Left ventricle myocardium superior (tissue), 1 donor: Measurements from ENCODE around the gene ARMC3. TPM values are rescaled to one million over a fixed set of nuclear protein-coding genes. Genes with fewer than 3 reads are reported as not detected.
"Not testable (repeated sequence)": the region's sequence is repeated elsewhere in the genome, so short reads cannot be mapped to it uniquely, and the experiment has no call there.

Experiments
- ATAC-seq: fragments of 200-7000 bp; cut with Tn5 transposase; one replicate; pipeline ENCODE4 v1.9.1; 2020; ENCODE audit warnings: mild to moderate bottlenecking, moderate library complexity
- DNase-seq: peaks from one replicate; pipeline ENCODE4 v3.0.0-alpha.2; 2020
- intact Hi-C: fragments of 100-400 bp; cut with micrococcal nuclease; formaldehyde crosslinking; loops from one replicate; pipeline ENCODE4 v1.11.0; 2022
- total RNA-seq: library from RNA; stranded (reverse); fragmentation: NEBNext Ultra II Directional; extraction: Animal tissue kit (Norgen Biotek cat#: 25700); gene quantifications from one replicate; pipeline ENCODE4 v1.2.1, GENCODE V29; 2021
- donor health status: DM: no; HTN: yes; CAD: no; lungs with severe emphysema.

Gene ARMC3
- total RNA-seq, 1 donor from 2014 or later: not detected

GRCh38 chr10:22925088-22925487 lies 2.8 kb upstream of the ARMC3 start:
- DNase-seq: no peak
- ATAC-seq: no peak
- intact Hi-C loops: no loop called here

- no peak for DNase-seq
- intact Hi-C loops: no loop called here
- ATAC-seq: no peak
Observed at GRCh38 chr10:22927166-22927565, 687 bp upstream of the ARMC3 start.

GRCh38 chr10:22929053-22929452 lies 1.2 kb downstream of the ARMC3 start:
- intact Hi-C loops, DNase-seq, ATAC-seq: not testable (repeated sequence)

GRCh38 chr10:22931948-22932347 lies 4.1 kb downstream of the ARMC3 start:
- ATAC-seq (no peak), DNase-seq (no peak)
- intact Hi-C loops: no loop called here

- intact Hi-C loops: no loop called here
- DNase-seq (no peak), ATAC-seq (peak; percentile 59)
Observed at GRCh38 chr10:22932626-22933370, 4.9 kb downstream of the ARMC3 start.

- ATAC-seq: no peak
- DNase-seq: no peak
- intact Hi-C loops: no loop called here
Observed at GRCh38 chr10:22934726-22935125, 6.9 kb downstream of the ARMC3 start.

- intact Hi-C loops: no loop called here
- DNase-seq (no peak), ATAC-seq (no peak)
Observed at GRCh38 chr10:22942437-22942836, 14.6 kb downstream of the ARMC3 start.

- intact Hi-C loops: no loop called here
- DNase-seq (no peak), ATAC-seq (no peak)
Observed at GRCh38 chr10:22945934-22946673, 18.3 kb downstream of the ARMC3 start.

- no peak for ATAC-seq
- intact Hi-C loops: no loop called here
- no peak for DNase-seq
Observed at GRCh38 chr10:22954970-22955369, 27.1 kb downstream of the ARMC3 start.

GRCh38 chr10:22958338-22958737 lies 30.5 kb downstream of the ARMC3 start:
- DNase-seq (no peak), ATAC-seq (no peak)
- intact Hi-C loops: no loop called here

GRCh38 chr10:22959292-22959691 lies 31.4 kb downstream of the ARMC3 start:
- DNase-seq (no peak), ATAC-seq (no peak)
- intact Hi-C loops: no loop called here

- no peak for DNase-seq
- no peak for ATAC-seq
- intact Hi-C loops: no loop called here
Observed at GRCh38 chr10:22959950-22960349, 32.1 kb downstream of the ARMC3 start.

GRCh38 chr10:22962817-22963216 lies 35.0 kb downstream of the ARMC3 start:
- ATAC-seq: no peak
- intact Hi-C loops: no loop called here

GRCh38 chr10:22969704-22970103 lies 41.9 kb downstream of the ARMC3 start:
- intact Hi-C loops: no loop called here
- ATAC-seq (no peak), DNase-seq (no peak)

More at GRCh38 chr10:22962817-22963216, 35.0 kb downstream of the ARMC3 start:
- DNase-seq: no peak

GRCh38 chr10:22976534-22976933 lies 48.7 kb downstream of the ARMC3 start:
- intact Hi-C loops: no loop called here
- ATAC-seq: no peak

GRCh38 chr10:22977751-22978150 lies 49.9 kb downstream of the ARMC3 start:
- DNase-seq: no peak
- ATAC-seq: no peak
- intact Hi-C loops: no loop called here

More at GRCh38 chr10:22976534-22976933, 48.7 kb downstream of the ARMC3 start:
- DNase-seq: no peak

GRCh38 chr10:22978287-22978686 lies 50.4 kb downstream of the ARMC3 start:
- ATAC-seq: no peak
- DNase-seq: no peak

GRCh38 chr10:22978918-22979317 lies 51.1 kb downstream of the ARMC3 start:
- ATAC-seq (no peak), DNase-seq (no peak)
- intact Hi-C loops: no loop called here

More at GRCh38 chr10:22978287-22978686, 50.4 kb downstream of the ARMC3 start:
- intact Hi-C loops: no loop called here

GRCh38 chr10:22980822-22981221 lies 53.0 kb downstream of the ARMC3 start:
- intact Hi-C loops: no loop called here
- ATAC-seq: no peak

GRCh38 chr10:22984066-22984465 lies 56.2 kb downstream of the ARMC3 start:
- DNase-seq (no peak), ATAC-seq (no peak)
- intact Hi-C loops: no loop called here

More at GRCh38 chr10:22980822-22981221, 53.0 kb downstream of the ARMC3 start:
- no peak for DNase-seq
